Glomerular endothelial cell (primary cell): ENCODE data around the gene SNRK. TPM values are rescaled to one million over a fixed set of nuclear protein-coding genes. Genes with fewer than 3 reads are reported as not detected.

Experiments used
- DNase-seq: peaks from one replicate; pipeline ENCODE4 v3.0.0-alpha.2; 2011; ENCODE audit warnings: low read depth, low spot score; ENCODE audit errors: extremely low read depth
- total RNA-seq: library from RNA; depleted of rRNA; stranded (reverse); fragments of >200 nt; gene quantifications from 2 replicates; pipeline ENCODE4 v1.2.3, GENCODE V29; 2015

SNRK gene, protein sequence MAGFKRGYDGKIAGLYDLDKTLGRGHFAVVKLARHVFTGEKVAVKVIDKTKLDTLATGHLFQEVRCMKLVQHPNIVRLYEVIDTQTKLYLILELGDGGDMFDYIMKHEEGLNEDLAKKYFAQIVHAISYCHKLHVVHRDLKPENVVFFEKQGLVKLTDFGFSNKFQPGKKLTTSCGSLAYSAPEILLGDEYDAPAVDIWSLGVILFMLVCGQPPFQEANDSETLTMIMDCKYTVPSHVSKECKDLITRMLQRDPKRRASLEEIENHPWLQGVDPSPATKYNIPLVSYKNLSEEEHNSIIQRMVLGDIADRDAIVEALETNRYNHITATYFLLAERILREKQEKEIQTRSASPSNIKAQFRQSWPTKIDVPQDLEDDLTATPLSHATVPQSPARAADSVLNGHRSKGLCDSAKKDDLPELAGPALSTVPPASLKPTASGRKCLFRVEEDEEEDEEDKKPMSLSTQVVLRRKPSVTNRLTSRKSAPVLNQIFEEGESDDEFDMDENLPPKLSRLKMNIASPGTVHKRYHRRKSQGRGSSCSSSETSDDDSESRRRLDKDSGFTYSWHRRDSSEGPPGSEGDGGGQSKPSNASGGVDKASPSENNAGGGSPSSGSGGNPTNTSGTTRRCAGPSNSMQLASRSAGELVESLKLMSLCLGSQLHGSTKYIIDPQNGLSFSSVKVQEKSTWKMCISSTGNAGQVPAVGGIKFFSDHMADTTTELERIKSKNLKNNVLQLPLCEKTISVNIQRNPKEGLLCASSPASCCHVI
- total RNA-seq: 137 and 183 TPM in 2 replicates

DNA sequence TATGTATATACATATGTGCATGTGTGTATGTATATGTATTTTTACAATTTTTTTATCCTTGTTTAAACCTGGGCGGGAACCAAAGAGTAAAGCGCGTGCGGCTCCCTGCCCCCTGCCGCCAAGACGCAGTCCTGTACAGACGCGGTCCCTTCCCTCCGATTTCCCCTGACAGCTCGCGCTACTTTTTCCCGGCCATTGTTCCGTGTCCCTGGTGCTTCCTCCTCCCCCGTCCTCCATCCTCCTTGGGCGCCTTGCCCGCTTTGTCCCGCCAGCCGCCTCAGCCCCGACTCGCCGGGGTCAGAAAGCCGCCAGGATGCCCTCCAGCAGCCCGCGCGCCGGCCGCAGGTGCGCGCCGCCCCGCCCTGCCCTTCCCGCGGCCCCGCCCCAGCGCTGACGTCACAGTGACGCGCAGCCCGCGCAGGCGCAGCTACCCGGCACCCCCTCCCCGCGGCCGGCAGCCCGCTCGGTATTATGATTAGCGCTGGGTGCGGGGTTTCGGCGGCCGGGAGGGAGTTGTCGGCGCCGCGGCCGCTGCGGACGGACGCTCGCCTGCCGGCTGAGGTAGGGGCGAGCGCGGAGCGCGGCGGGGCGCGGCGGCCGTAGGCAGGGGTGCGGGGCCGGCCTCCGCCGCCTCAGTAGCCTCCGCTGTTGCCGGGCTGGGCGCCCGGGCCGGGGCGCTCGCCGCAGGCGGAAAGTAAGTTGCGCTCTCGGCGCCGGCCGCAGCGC lies at the start of gene SNRK:
Gene SNRK, plus strand, starts transcription at position 426 of the 726 bp plus-strand sequence. CDS start 16,664 bp downstream, outside the sequence.
- DNase-seq: peak; percentile 81

DNA sequence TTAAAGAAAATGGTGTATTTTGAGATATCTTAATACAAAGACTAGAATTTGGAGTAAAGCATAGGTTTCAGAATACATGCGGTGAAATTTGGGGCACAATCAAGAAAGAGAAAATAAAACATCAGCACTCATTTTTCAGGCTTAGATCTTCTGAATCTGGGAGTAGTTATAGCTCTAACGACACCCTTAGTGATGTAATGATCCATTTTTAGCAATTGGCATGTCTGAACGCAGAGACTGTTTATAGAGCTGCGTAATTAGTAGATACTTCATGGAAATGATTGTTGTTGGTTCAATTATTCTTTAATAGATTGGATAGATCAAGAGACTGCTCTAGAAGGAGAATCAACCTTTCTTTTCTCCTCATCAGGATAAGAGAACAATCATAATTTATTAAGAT lies 47.5 kb upstream of the SNRK start:
- no peak for DNase-seq

DNA sequence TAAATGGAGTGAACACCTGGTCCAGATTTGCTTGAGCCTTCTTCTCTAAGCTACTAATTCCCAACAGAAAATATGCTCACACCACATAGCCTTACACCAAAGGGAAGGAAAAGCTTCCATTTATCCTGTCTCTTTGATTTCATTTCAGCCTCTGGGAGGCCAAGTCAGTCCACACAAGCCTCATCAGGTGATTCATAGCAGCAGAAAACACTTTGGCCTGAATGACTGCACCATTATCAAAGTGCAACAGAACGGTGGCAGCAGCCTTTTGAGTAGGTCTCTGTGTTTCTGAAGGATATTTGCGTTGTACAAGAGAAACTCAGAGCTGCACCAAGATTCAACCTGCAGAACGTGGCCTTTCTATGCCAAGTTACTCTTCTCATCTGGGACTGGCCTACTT lies 46.6 kb upstream of the SNRK start:
- DNase-seq: no peak

DNA sequence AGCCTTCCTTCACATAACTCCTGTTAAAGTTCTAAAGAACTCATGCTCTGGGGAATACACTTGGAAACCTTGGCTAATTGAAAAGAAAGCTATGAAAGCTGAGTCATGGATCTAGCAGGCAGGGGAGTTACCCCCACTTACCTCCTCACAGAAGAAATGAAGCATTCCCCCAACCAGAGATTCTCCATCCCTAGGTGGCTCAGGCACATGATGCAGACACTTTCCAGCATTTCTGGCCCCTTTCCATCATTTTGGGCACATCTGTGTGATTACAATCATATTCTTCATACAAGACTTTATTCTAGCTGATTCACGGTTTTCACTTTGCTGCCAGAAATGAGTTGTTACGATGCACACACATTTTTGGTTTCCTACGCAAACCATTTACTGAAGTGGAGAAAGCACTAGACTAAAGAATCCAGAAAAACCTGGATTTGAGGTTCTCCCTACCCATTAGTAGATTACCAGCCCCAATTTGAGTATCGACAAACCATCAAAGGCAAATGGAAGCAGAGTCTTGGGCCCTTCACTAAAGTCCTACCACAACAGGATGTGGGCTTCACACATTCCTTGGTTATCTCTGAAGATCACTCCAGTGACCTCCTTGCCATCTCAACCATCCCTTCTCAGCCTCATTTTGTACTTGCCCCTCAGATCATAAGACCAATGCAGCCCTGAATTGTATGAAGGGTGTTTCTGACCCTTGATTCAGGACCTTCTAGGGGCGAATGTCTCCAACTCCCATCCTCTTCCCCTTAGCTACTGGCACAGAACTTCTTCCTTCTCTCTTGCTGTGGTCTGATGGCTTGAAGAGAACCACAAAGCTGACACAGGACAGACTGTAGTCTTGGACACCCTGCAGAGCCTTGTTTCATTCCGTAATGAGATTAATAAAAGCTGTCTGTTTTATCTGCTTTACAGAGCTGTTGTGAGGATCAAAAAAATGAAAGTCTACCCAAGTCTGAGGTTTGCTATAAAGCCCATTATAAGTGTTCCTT lies 42.5 kb upstream of the SNRK start:
- no peak for DNase-seq

DNA sequence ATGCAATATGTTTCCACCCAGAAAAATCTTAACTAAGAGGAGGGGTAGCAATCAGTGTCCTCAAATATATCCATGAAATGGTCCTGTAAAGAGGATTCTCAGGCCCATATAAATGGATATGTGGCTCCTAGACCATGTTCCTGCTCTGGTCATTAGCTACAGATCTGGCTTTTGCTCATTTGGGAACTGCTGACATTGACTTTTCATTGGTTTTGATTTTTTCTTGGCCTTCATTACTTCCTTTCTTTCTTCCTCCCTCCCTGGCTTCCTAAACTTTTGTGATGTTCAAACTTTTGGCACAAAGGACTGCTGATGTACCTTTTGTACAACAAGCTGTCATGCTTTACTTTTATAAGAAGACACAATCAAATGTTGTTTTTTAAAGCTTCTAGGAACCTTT lies 41.6 kb upstream of the SNRK start:
- DNase-seq: no peak

DNA sequence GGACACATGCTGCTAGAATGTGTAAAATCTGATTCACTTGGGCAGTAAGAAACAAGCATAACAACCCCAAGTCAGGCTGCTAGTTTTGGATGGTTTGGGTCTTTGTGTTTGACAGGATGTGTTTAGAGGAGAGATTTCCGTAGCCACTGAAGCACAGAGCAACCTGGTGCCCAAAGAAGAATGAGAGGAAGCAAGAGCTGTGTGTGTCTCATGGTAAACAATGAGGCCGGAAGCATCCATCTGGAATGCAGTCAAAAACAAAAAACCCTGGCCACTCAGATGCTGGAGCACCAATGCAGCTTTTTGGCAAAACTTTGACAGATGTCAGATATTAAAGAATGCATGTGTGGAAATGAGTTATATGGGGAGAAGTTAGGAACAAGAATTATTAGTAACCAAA lies 39.4 kb upstream of the SNRK start:
- peak; percentile 92 for DNase-seq

DNA sequence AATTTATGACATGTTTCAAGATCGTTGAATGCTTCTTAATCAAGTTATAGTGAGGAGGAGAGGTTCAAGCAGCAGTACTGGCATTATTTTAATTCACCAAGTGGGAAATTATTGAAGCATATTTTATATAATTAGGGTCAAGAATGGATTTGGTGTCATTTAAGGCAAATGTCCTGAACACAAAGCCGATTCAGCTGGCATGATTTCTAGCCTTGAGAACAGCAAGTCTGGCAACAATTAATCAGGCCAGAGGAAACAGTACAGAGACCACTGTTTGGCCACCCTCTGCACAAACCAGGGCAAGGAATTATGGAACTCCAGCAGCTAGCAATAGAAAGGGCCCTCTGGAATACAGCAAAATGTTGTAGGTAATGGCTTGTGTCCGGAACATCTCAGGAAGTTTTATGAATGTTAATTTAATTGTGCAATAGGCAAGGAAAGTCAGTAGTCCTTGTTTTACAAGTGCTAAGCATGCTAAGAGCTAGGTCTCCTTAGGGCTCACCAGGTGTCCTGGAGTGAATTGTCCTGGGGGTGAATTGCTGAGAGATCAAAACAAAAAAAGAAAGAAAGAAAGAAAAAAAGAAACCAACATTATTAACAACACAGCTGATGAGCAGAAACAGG lies 38.7 kb upstream of the SNRK start:
- DNase-seq: no peak

DNA sequence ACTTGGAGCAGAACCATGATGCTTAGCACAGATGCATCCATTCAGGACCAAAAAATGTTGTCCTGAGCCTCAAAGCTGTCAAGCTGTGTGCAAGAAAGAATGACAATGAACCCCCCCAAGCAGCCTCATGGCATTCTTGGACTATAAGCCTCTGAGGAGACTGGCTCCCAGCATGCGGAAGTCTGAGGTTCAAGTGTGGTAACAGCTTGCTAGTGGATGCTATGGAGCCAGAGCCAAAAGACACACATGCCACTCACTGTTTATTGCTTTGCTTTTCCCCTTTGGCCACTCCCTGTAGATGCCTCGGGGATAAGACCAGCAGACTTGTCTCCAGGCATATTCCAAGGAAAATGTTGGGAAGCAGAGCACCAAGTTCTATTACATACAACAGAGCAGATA lies 38.2 kb upstream of the SNRK start:
- no peak for DNase-seq

DNA sequence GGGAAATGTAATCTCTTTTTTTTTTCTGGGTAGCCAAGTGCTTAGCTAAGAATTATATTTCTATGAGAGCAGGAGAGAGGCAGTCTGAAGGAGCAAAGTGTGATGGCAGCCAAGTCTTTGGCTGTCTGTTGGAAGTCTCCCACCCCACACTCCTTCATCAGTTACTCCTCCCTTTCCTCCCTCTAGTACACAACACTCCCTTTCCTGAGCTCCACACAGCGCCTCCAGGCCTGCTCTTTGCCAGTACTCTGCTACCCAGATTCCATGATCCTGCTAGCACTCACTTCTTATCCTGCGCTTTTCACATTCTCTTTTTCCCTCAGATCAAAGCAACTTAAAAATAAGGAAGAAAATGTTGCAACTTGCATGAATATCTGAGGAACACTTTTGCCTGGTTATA lies 37.4 kb upstream of the SNRK start:
- no peak for DNase-seq

DNA sequence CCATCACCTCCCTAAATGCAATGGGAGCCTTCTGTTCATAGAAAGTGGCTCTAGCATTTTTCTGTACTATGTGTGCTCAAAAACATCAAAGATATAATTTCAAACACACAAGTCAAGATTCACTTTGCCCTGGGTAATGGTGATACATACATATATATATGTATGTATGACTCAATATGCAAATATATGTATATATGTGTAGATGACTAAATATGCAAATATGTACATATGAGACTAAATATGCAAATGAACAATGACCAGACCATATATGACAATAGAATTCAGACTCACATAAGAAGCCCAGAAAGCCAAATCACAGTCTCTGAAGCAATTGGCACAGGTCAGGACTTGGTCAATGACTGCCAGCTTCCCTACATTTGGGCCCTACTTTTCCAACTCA lies 36.9 kb upstream of the SNRK start:
- DNase-seq: no peak

DNA sequence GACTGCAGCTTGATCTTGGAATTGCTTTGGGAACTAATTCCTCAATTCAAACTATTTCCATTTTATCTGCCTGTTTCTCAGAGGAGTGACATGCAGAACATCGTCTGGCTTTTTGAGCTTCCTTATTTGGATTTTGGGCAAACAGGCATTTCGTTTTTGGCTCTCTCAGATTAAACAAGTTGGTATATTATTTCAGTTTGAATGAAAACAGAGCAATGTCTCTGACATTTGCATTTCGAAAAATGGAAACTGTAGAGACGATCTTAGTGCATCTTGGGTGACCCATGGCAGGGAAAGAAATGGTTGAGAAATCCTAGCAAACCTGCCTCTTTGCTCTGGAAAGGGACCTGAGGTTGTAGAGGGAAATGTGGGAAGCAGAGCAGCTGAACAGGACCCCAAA lies 33.0 kb upstream of the SNRK start:
- DNase-seq: no peak

DNA sequence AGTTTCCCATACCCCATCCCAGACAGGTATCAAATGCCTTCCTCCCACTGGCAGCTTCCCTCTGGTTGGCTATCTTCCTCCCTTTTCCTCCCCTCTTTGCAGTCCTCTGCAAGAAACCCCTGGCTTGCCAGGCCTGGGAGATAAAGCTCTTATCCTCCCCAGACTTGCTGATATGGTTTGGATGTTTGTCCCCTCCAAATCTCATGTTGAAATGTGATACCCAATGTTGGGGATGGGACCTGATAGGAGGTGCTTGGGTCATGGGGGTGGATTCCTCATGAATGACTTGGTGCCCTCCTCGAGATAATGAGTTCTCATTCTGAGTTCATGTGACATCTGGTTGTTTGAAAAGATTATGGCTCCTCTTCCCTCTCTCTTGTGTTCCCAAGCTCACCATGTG lies 32.2 kb upstream of the SNRK start:
- DNase-seq: no peak

DNA sequence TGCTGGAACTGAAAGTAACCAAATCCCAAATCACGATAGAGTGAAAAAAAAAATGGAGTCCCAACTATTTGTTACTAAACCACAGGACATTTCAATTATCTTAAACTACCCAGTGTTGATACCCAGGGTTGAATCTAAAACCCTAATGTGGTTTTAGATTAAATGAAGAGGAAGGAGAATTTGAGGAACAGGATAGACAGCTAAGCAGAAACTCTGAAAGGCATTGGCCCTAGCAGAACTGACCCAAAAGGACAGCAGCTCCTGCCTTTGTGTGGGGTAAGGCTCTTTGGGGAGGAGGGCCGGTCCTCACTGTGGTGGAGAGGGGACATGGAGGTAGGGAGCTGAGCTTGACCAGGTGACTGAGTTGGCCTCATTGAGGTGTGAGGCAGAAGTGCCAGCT lies 30.7 kb upstream of the SNRK start:
- DNase-seq: no peak

DNA sequence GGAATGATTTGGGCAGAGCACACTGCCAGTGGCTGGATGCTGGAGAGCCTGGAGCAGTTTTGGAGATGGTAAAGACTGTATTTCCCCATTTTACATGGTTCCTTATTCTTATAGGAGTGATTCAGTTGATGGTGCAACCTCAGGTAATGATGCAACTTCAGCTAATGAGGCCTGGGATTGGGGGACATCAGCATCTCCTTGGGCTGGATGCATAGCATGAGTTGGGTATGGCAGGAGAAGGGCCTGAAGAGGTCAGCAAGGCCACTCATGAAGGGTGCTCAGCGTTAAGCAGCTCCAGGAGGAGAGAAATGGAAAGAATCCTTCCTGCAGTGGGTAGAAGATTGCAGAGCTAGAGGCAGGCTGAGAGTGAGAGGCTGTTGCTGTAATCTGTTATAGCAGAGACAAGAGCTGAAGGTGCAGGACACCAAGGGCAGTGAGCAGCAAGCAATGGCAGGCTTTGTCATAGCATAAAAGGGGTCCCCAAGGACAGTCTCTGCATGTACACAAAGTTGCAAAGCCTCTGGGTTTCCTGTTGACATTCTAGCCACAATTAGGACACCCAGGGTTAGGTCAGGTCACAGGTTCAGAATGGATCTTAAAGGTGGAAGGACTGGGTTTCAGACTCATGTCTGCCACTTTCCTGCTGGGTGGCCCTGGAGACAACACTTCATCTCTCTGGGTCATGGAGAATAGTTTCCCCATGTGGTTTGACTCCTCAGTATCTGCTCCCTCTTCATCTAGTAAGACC lies 29.5 kb upstream of the SNRK start:
- no peak for DNase-seq

DNA sequence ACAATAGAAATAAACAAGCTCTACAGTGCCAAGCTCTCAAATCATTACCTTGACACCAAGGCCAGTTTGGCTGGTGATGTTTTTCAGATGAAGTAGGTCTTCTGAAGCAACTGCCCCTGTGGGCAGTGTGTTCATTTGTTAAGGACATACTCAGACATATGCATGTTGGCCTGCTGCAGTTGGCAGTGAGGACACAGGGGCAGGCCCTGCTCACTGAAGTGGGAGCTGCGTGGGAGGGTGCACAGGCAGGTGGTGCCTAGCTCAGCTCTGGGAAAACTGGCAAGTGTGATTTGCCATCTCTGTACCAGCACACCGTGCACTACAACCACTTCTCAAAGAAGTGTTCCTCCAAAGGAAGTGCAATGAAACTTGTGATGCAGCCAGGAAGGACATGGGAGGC lies 28.5 kb upstream of the SNRK start:
- DNase-seq: no peak

DNA sequence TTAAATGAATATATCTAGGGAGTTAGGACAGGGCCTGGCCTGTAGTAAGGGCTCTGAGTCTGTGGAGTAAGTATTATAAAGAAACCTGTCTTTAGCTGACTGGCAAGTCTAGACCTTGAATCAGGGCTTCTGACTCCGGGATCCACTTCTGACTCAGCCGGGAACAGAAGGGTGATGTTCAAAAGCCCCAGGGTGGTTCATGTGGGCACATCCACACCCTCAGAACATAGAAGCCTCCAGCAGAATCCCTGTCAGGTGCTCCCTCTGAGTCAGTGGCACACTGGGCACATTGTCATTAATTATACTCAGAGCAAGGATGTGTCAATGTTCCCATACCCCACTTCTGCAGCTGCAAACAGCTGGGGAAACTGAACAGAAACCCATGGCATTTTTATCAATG lies 26.7 kb upstream of the SNRK start:
- DNase-seq: no peak

DNA sequence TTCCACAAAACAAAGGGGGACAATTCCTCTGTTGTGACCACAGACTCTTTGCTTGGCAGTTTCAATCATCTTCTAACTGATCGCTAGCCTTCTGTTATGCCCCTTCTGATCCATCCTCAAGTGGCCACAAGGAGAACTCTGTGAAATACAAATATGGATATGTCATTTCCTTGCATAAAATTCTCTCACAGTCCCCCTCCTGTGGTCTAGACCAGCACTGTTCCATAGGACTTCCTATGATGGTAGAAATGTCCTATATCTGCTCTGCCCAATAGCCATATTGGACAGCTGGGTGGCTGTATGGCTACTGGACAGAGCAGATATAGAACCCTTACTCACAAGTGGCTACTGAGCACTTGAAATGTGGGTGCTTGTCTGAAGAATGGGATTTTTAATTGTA lies 25.9 kb upstream of the SNRK start:
- DNase-seq: no peak

DNA sequence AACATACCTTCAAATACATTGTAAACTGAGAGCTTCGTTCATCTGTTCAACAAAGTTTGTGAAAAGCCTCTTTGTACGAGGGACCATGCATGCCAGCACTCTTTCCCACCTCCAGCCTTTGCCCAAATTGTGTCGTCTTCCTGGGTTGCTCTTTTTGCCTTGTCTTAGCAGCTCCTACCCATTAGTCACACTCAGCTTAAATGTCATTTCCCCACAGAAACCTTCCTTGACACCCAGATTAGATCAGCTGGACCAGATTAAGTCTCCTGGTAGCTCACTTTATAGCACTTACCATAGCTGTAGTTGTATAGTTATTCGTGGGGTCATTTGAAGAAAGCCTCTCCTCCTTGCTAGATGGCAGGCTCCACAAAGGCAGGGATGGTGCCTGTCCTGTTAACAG lies 24.1 kb upstream of the SNRK start:
- DNase-seq: no peak

DNA sequence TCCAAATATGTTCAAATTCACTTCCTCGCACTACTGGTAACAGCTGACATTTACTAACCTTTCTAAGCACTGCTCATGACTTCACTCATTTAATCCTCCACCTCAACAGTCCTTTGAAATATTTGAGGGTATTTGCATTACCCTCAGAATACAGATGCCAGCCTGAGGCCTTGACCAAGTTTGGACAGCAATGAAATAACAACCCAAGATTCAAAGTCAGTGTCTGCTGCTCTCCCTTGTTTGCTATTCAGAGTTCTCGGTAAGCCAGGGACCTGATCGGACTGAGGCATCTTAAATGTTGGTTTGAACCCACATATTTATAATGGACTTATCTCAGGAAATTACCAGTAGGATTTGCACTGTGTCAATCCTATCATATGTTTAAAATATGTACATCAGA lies 19.9 kb upstream of the SNRK start:
- no peak for DNase-seq
